Activated naive CD4-positive, alpha-beta T cell treated with anti-CD3 and anti-CD28 coated beads for 36 hours (primary cell): Measurements from ENCODE around the gene RNU1-1. TPM values are rescaled to one million over a fixed set of nuclear protein-coding genes. Genes with fewer than 3 reads are reported as not detected.
"Not testable (repeated sequence)": the region's sequence is repeated elsewhere in the genome, so short reads cannot be mapped to it uniquely, and the experiment has no call there.

Experiments used
- CTCF ChIA-PET: fragments of 350-600 bp; sonication (Branson Sonifier 250); formaldehyde crosslinking; loops from one replicate; lab custom pipeline; 2021; ENCODE audit warnings: antibody characterized with exemption; lab: Charles Lee
- DNase-seq: peaks from one replicate; pipeline ENCODE4 v3.0.0-alpha.2; 2020
- H3K27ac Mint-ChIP-seq: one replicate; pipeline ENCODE4 v1.8.0; 2021; ENCODE audit warnings: mild to moderate bottlenecking, mixed read lengths
- H3K27me3 Mint-ChIP-seq: one replicate; pipeline ENCODE4 v1.8.0; 2021; ENCODE audit warnings: low read depth, mixed read lengths
- H3K36me3 Mint-ChIP-seq: one replicate; pipeline ENCODE4 v1.8.0; 2021; ENCODE audit warnings: low read depth, mixed read lengths
- H3K4me1 Mint-ChIP-seq: one replicate; pipeline ENCODE4 v1.8.0; 2021; ENCODE audit warnings: low read depth, mixed read lengths
- H3K4me3 Mint-ChIP-seq: one replicate; pipeline ENCODE4 v1.8.0; 2021; ENCODE audit warnings: mild to moderate bottlenecking, moderate library complexity, mixed read lengths
- H3K9me3 Mint-ChIP-seq: one replicate; pipeline ENCODE4 v1.8.0; 2021; ENCODE audit warnings: mixed read lengths
- intact Hi-C: fragments of 100-400 bp; cut with micrococcal nuclease; formaldehyde crosslinking; loops from one replicate; pipeline ENCODE4 v1.15.1; 2023
- total RNA-seq, 2 experiments: library from RNA; stranded (reverse); gene quantifications; one replicate each; pipeline ENCODE4 v1.2.3, GENCODE V29; 2021

Gene RNU1-1
- total RNA-seq, 2 experiments from 2014 or later: 1,341 to 1,386 TPM

- H3K9me3 Mint-ChIP-seq, CTCF ChIA-PET, intact Hi-C loops, H3K4me3 Mint-ChIP-seq, H3K27ac Mint-ChIP-seq, H3K4me1 Mint-ChIP-seq, H3K36me3 Mint-ChIP-seq, DNase-seq: not testable (repeated sequence)
- peaks cover 27% of the 10 kb centered on the region for H3K27me3 Mint-ChIP-seq
Measured at GRCh38 chr1:16518913-16519254, 4.8 kb upstream of the RNU1-1 start.

- H3K36me3 Mint-ChIP-seq, H3K4me3 Mint-ChIP-seq, H3K9me3 Mint-ChIP-seq, DNase-seq, H3K27ac Mint-ChIP-seq, H3K4me1 Mint-ChIP-seq, intact Hi-C loops: not testable (repeated sequence)
- H3K27me3 Mint-ChIP-seq: peaks cover 27% of the 10 kb centered on the region
- CTCF ChIA-PET: interaction anchor here (1.1 kb wide), 1 partner anchor 104 kb away, joined by 3 read pairs; no protein-coding TSS in a partner anchor
Measured at GRCh38 chr1:16516694-16517410, 2.8 kb upstream of the RNU1-1 start.

GRCh38 chr1:16513412-16514106, 526 bp downstream of the RNU1-1 start:
- H3K27ac Mint-ChIP-seq, H3K4me3 Mint-ChIP-seq, H3K36me3 Mint-ChIP-seq, CTCF ChIA-PET, H3K4me1 Mint-ChIP-seq, H3K27me3 Mint-ChIP-seq, H3K9me3 Mint-ChIP-seq: not testable (repeated sequence)
- intact Hi-C loops: loop anchor here (5.0 kb wide), 2 partner anchors 71 to 389 kb away; partner anchors contain the start of gene NECAP2
- peak; percentile 58 for DNase-seq

GRCh38 chr1:16512624-16513411, 1.3 kb downstream of the RNU1-1 start:
- H3K36me3 Mint-ChIP-seq, H3K4me1 Mint-ChIP-seq, CTCF ChIA-PET, H3K27ac Mint-ChIP-seq, H3K27me3 Mint-ChIP-seq, H3K4me3 Mint-ChIP-seq, H3K9me3 Mint-ChIP-seq: not testable (repeated sequence)
- peak; percentile 44 for DNase-seq
- intact Hi-C loops: loop anchor here (5.0 kb wide), 2 partner anchors 71 to 389 kb away; partner anchors contain the start of gene NECAP2

- H3K27me3 Mint-ChIP-seq, H3K27ac Mint-ChIP-seq, H3K36me3 Mint-ChIP-seq, CTCF ChIA-PET, H3K9me3 Mint-ChIP-seq, H3K4me3 Mint-ChIP-seq, H3K4me1 Mint-ChIP-seq, DNase-seq: not testable (repeated sequence)
- intact Hi-C loops: loop anchor here (5.0 kb wide), 2 partner anchors 70 to 390 kb away; partner anchors contain the start of gene NECAP2
Measured at GRCh38 chr1:16511926-16512325, 2.2 kb downstream of the RNU1-1 start.

GRCh38 chr1:16508861-16509445, 5.1 kb downstream of the RNU1-1 start:
- intact Hi-C loops, H3K9me3 Mint-ChIP-seq, H3K27me3 Mint-ChIP-seq, H3K27ac Mint-ChIP-seq, CTCF ChIA-PET, H3K36me3 Mint-ChIP-seq, H3K4me3 Mint-ChIP-seq, H3K4me1 Mint-ChIP-seq: not testable (repeated sequence)
- DNase-seq: peak; percentile 44

GRCh38 chr1:16506364-16507136, 7.5 kb downstream of the RNU1-1 start:
- H3K4me3 Mint-ChIP-seq, H3K36me3 Mint-ChIP-seq, DNase-seq, H3K27me3 Mint-ChIP-seq, H3K4me1 Mint-ChIP-seq, CTCF ChIA-PET, H3K27ac Mint-ChIP-seq, intact Hi-C loops, H3K9me3 Mint-ChIP-seq: not testable (repeated sequence)

- H3K27ac Mint-ChIP-seq, DNase-seq, H3K36me3 Mint-ChIP-seq, H3K9me3 Mint-ChIP-seq, CTCF ChIA-PET, H3K4me1 Mint-ChIP-seq, H3K4me3 Mint-ChIP-seq, intact Hi-C loops, H3K27me3 Mint-ChIP-seq: not testable (repeated sequence)
Measured at GRCh38 chr1:16505870-16506269, 8.2 kb downstream of the RNU1-1 start.

- H3K27ac Mint-ChIP-seq: no peak overlapping the region
- H3K9me3 Mint-ChIP-seq: peaks cover 1% of the 10 kb centered on the region
- H3K36me3 Mint-ChIP-seq: no peaks in the 10 kb centered on the region
- no peaks in the 10 kb centered on the region for H3K27me3 Mint-ChIP-seq
- no peak for DNase-seq
- no peak overlapping the region for H3K4me3 Mint-ChIP-seq
- H3K4me1 Mint-ChIP-seq: peaks cover 2% of the 10 kb centered on the region
- CTCF ChIA-PET: no interaction called here
- intact Hi-C loops: no loop called here
Measured at GRCh38 chr1:16503494-16503893, 10.6 kb downstream of the RNU1-1 start.

- intact Hi-C loops, H3K27me3 Mint-ChIP-seq, H3K4me3 Mint-ChIP-seq: not testable (repeated sequence)
Measured at GRCh38 chr1:16501446-16501845, 12.6 kb downstream of the RNU1-1 start.

GRCh38 chr1:16500975-16501374, 13.1 kb downstream of the RNU1-1 start:
- DNase-seq, H3K9me3 Mint-ChIP-seq, intact Hi-C loops, H3K27ac Mint-ChIP-seq, H3K4me3 Mint-ChIP-seq, H3K27me3 Mint-ChIP-seq, CTCF ChIA-PET, H3K36me3 Mint-ChIP-seq: not testable (repeated sequence)
- H3K4me1 Mint-ChIP-seq: peaks cover 13% of the 10 kb centered on the region

More at GRCh38 chr1:16501446-16501845, 12.6 kb downstream of the RNU1-1 start:
- H3K36me3 Mint-ChIP-seq, CTCF ChIA-PET, H3K9me3 Mint-ChIP-seq, DNase-seq, H3K27ac Mint-ChIP-seq: not testable (repeated sequence)
- peaks cover 13% of the 10 kb centered on the region for H3K4me1 Mint-ChIP-seq

GRCh38 chr1:16500466-16500865, 13.6 kb downstream of the RNU1-1 start:
- H3K27me3 Mint-ChIP-seq, H3K27ac Mint-ChIP-seq, H3K9me3 Mint-ChIP-seq, H3K36me3 Mint-ChIP-seq, CTCF ChIA-PET, intact Hi-C loops, DNase-seq: not testable (repeated sequence)
- Mint-ChIP-seq H3K4me3 (peak overlapping the region; percentile 81), H3K4me1 (peaks cover 13% of the 10 kb centered on the region)
